ENCODE measurements around the gene ARHGAP6. TPM values are rescaled to one million over a fixed set of nuclear protein-coding genes. Genes with fewer than 3 reads are reported as not detected.

ARHGAP6 gene
- total RNA-seq, 1 experiment from 2014 or later = not detected

- in situ Hi-C loops (cut with HindIII; ENCODE audit: low sequenced_read_pairs) = no loop called here
- no peak for DNase-seq (ENCODE audit: low spot score)
These were observed 375.2 kb downstream of the ARHGAP6 start for GRCh38 chrX:11290416-11291102.

DNA sequence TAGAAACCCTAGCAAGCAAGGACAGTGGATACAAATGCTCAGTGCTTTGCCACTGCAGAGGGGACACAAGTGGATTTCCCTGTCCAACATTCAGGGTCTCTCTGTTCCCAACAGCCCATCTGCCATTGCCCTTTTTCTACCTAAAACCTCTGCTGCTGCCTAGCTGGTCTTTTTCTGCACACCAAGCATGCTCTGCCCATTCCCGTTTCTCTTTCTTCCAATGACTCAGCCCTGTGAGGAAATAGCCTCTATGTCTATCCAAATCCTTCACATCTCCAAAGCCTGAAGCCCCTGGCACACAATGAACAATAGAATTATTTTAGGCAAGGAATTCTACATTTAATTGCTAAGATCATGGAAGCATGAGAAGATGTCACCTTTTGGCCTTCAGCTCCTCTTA lies 378.2 kb downstream of the ARHGAP6 start:
- in situ Hi-C loops (cut with HindIII; ENCODE audit: low sequenced_read_pairs) = no loop called here
- no peak for DNase-seq (ENCODE audit: low spot score)

DNA sequence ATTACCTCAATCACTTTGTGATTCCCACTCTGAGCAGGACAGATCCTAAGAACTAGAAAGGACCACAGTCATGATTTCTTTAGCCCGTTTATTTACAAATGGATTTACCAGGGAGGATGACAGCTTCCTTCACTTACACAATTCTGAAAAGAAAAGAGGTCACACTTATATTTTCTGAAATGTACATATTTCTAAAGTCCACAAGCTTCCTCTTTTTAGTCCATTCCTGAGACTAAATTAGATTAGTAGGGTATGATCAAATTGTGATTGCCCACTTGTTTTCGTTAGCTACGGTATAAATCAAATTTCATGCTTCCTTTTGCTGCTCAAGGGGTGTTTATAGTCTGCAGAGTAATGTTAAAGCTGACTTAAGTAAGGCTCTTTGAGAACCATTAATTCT lies 380.1 kb downstream of the ARHGAP6 start:
- in situ Hi-C loops (cut with HindIII; ENCODE audit: low sequenced_read_pairs) = no loop called here
- no peak for DNase-seq (ENCODE audit: low spot score)

DNA sequence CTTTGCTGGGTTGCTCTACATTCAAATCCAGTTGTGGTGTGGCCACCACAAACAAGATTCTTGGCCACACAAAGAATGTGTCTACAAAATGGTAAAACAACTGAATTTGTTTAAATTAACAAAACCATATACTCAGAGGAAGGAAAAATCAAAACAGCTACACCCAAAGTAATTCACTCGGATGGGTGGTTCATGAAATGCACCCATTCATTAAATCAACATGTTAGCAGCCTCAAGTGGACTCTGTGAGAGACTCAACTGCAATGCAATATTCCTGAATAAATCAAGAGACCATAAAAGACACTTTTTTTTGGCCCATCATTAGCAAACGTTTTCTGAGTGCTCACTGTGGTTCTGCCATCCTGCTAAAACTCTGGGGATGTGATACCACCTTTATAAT lies 383.7 kb downstream of the ARHGAP6 start:
- in situ Hi-C loops (cut with HindIII; ENCODE audit: low sequenced_read_pairs) = no loop called here
- DNase-seq (ENCODE audit: low spot score) = no peak

- no peak for DNase-seq (ENCODE audit: low spot score)
- in situ Hi-C loops (cut with HindIII; ENCODE audit: low sequenced_read_pairs) = no loop called here
These were observed 392.2 kb downstream of the ARHGAP6 start for GRCh38 chrX:11273544-11273943.

DNA sequence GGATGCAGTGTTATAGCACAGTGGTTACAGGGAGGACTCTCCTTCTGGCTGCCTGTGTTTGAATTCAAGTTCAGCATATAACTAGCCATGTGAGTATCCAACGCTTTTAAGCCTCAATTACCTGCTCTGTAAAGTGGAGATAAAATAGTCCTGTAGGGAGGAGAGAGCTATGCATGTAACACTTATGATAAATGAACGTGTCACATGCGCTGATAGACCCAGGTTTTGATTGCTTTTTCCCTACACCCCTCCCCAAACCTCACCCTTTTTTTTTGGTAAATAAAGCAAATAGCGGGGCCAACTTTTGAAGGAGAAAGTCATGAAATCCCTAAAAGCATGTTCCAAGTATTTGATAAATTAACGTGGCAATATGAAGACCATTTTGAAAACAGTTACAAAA lies 392.9 kb downstream of the ARHGAP6 start:
- no peak for DNase-seq (ENCODE audit: low spot score)
- in situ Hi-C loops (cut with HindIII; ENCODE audit: low sequenced_read_pairs) = no loop called here

DNA sequence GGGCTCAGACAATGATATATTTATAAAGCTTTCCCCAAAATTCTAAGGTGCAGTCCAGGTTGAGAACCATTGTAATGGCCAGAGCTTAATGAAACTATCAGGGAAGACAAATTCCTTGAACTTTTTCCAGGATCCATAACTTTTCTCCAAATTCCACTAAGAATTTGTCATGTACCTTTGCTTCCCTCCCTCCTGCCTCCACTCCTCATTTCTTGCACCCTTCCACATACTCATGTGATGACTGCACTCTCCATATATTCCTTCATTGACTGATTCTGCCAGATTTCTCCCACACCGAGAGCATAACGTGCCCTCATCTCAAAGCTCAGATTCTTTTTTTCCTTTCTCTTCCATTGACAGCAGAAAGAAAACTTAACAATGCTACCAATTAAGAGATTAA lies 393.4 kb downstream of the ARHGAP6 start:
- in situ Hi-C loops (cut with HindIII; ENCODE audit: low sequenced_read_pairs) = no loop called here
- no peak for DNase-seq (ENCODE audit: low spot score)

DNA sequence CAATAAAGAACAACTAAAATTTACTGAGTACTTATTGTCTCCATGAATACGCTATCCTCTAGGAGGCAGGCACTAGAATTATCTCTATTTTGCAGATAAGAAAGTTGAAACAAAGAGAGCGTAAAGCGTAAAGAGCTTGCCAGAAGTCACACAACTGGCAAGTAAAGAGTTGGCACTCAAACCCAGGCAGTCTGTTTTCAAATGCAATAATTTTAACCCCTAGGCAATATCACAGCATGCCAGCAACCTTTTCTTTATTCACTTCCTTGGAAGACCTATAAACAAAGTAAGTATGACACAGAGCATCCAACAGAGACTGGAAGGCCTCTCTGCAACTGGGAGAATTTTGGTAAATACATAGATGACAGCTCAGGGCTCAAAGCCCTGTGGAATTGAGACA lies 395.7 kb downstream of the ARHGAP6 start:
- in situ Hi-C loops (cut with HindIII; ENCODE audit: low sequenced_read_pairs) = no loop called here
- no peak for DNase-seq (ENCODE audit: low spot score)

DNA sequence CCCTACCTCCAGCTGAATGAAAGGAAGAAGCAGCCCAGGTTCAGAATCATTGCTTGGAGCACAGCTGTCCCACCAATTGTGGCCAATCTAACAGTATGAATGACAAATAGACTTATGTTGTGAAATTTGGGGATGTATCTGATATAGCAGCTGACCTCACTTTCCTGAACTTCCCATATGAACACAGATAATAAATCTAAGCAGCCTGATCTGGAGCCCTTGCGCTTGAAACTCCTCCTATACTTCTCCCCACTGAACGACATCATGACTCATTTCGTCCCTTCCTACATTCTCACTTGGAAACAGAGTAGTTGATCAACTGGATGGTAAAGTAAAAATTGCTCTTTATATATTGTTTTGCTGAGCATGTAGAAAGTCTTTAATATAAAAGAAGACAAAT lies 396.7 kb downstream of the ARHGAP6 start:
- in situ Hi-C loops (cut with HindIII; ENCODE audit: low sequenced_read_pairs) = no loop called here
- no peak for DNase-seq (ENCODE audit: low spot score)

GRCh38 chrX:11267425-11267824 lies 398.3 kb downstream of the ARHGAP6 start:
- no peak for DNase-seq (ENCODE audit: low spot score)
- in situ Hi-C loops (cut with HindIII; ENCODE audit: low sequenced_read_pairs) = no loop called here

- in situ Hi-C loops (cut with HindIII; ENCODE audit: low sequenced_read_pairs) = no loop called here
- no peak for DNase-seq (ENCODE audit: low spot score)
These were observed 399.1 kb downstream of the ARHGAP6 start for GRCh38 chrX:11266573-11267003.

DNA sequence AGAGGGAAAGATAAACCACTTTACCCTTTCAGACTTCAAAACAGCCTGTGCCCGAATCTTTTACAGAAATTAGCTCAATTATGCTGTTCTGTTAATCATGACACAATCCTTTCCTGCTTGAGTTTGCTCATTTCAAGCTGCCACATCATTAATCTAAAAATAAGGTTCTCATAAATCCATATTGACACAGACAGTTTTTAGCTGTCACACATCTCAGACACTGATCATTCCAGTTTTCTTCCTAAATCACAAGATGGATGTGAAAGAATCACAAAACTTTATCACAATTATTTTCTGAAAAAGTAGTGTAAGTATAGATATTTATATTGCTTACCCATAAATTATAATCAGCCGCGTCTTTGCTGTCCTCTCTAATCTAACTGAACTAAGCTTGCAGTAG lies 400.4 kb downstream of the ARHGAP6 start:
- in situ Hi-C loops (cut with HindIII; ENCODE audit: low sequenced_read_pairs) = no loop called here

GRCh38 chrX:11264925-11265324 lies 400.8 kb downstream of the ARHGAP6 start:
- no peak for DNase-seq (ENCODE audit: low spot score)
- in situ Hi-C loops (cut with HindIII; ENCODE audit: low sequenced_read_pairs) = no loop called here

More for the DNA sequence above, 400.4 kb downstream of the ARHGAP6 start:
- DNase-seq (ENCODE audit: low spot score) = no peak

DNA sequence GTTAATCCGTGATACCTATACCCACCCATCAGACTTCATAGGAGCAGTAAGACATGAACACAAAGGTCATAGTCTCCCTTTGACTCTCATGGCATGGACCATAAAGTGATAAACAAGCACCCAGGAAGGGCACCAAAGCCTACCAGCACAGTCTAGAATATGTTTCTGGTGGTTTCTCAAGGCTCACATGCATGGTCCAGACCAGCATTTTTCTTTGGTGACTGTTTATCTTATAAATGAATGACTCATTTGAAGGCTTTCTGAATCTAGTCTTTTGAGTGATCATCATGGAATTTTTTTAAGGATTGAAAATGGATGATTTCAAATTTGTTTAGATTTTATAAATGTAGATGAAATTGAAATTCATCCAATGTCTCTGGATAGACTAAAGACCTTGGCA lies 404.5 kb downstream of the ARHGAP6 start:
- DNase-seq (ENCODE audit: low spot score) = no peak
- in situ Hi-C loops (cut with HindIII; ENCODE audit: low sequenced_read_pairs) = no loop called here

- in situ Hi-C loops (cut with HindIII; ENCODE audit: low sequenced_read_pairs) = no loop called here
These were observed 406.3 kb downstream of the ARHGAP6 start for GRCh38 chrX:11259437-11259836.

GRCh38 chrX:11257711-11258110 lies 408.0 kb downstream of the ARHGAP6 start:
- in situ Hi-C loops (cut with HindIII; ENCODE audit: low sequenced_read_pairs) = no loop called here
- DNase-seq (ENCODE audit: low spot score) = no peak

More at GRCh38 chrX:11259437-11259836, 406.3 kb downstream of the ARHGAP6 start:
- no peak for DNase-seq (ENCODE audit: low spot score)

DNA sequence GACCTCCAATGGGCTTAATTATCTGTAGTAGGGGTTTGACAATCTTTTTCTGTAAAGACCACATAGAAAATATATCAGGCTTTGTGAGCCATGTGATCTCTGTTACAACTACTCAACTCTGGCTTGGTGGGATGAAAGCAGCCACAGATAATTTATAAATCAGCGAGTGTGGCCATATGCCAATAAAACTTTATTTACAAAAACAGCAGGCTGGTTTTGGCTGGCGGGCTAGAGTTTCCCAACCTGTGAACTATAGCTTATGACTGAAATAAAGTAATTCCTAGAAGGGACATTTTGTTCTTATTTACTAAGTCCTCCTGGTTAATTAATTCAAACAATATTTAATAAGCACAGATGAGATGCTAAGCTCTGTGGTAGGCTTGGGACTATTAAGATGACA lies 408.4 kb downstream of the ARHGAP6 start:
- in situ Hi-C loops (cut with HindIII; ENCODE audit: low sequenced_read_pairs) = no loop called here
- DNase-seq (ENCODE audit: low spot score) = no peak

DNA sequence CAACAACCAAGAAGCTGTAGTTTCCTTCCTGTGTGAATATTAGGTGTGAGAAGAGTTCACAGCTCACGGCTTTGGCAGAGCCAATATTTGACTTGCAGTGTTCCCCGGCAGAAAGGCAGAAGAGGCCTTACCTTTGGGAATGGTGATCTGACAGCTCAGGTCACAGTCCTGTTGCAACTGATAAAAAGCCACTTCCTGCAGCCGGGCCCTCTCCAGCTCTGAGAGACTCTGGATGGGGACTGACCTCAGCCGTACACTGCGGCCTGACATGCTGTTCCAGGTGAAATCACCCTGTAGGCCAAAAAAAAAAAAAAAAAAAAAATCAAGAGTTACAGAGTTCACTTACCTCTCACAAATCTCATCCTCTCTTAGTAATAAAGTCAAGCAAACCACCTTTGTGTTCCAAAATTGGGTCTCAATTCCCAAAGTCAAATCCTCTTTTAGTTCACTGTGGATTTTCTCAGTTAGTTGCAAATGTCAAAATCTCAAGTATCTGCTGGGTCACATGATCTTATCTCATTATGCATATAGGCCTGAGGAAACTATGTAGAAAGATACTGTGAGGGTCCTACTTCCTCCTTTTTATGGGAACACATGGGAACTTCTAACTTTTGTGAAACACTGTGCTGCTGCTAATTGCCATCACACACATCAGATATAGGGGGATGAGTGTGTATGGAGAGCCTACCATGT lies 411.2 kb downstream of the ARHGAP6 start:
- in situ Hi-C loops (cut with HindIII; ENCODE audit: low sequenced_read_pairs) = no loop called here
- no peak for DNase-seq (ENCODE audit: low spot score)

DNA sequence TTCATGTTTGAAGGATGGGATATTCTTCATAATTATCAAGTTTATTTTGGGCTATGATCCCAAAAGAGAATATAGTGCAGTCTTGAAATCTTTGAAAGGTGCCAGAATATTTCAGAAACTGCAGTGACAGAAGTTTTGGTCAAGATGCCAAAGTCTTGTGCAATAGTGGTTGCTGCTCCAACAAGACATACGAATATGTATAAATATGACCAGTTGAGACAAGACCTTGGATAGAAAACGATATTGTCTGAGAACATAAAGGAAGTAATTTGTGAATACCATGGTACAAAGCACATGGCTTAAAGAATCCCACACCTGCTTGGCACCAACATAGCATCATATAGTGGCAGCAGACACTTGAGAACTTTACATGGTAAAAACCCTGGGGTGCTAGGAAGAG lies 421.1 kb downstream of the ARHGAP6 start:
- DNase-seq (ENCODE audit: low spot score) = no peak
- in situ Hi-C loops (cut with HindIII; ENCODE audit: low sequenced_read_pairs) = no loop called here

- in situ Hi-C loops (cut with HindIII; ENCODE audit: low sequenced_read_pairs) = no loop called here
- no peak for DNase-seq (ENCODE audit: low spot score)
These were observed 423.0 kb downstream of the ARHGAP6 start for GRCh38 chrX:11242704-11243103.

GRCh38 chrX:11241720-11242119 lies 424.0 kb downstream of the ARHGAP6 start:
- in situ Hi-C loops (cut with HindIII; ENCODE audit: low sequenced_read_pairs) = no loop called here
- DNase-seq (ENCODE audit: low spot score) = no peak
